Choroid plexus epithelial cell (primary cell): ENCODE results near the gene LDLR.
"Not testable (repeated sequence)": the region's sequence is repeated elsewhere in the genome, so short reads cannot be mapped to it uniquely, and the experiment has no call there.

Source experiments
- DNase-seq: peaks from one replicate; pipeline ENCODE4 v3.0.0-alpha.2; 2010; ENCODE audit warnings: low read depth
- H3K4me3 ChIP-seq: 2 replicates; pipeline ENCODE4 v1.5.1; 2011; ENCODE audit warnings: low read depth, mild to moderate bottlenecking, control low read depth, low read length, moderate library complexity
- TF ChIP-seq, protein P1 (sequence below): conservative IDR thresholded peaks from 2 replicates; pipeline ENCODE4 v1.5.1; 2011; ENCODE audit warnings: low read depth, mild to moderate bottlenecking, control low read depth, inconsistent platforms, low read length, moderate library complexity

The LDLR gene

DNA sequence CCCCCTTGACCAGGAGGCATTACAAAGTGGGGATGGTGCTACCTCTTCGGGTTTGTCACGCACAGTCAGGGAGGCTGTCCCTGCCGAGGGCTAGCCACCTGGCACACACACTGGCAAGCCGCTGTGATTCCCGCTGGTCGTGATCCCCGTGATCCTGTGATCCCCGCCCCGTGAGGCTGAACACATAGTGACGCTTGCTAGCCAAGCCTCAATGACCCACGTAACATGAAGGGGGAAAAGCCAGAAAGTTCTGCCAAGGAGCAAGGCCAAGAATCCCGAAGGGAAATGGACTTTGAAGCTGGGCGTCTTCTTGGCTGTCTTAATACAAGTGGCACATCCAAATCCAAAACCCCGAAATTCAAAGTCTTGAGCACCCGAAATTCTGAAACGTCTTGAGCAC, 13.7 kb downstream of the LDLR start:
- no peak for DNase-seq
- TF ChIP-seq, protein P1, sequence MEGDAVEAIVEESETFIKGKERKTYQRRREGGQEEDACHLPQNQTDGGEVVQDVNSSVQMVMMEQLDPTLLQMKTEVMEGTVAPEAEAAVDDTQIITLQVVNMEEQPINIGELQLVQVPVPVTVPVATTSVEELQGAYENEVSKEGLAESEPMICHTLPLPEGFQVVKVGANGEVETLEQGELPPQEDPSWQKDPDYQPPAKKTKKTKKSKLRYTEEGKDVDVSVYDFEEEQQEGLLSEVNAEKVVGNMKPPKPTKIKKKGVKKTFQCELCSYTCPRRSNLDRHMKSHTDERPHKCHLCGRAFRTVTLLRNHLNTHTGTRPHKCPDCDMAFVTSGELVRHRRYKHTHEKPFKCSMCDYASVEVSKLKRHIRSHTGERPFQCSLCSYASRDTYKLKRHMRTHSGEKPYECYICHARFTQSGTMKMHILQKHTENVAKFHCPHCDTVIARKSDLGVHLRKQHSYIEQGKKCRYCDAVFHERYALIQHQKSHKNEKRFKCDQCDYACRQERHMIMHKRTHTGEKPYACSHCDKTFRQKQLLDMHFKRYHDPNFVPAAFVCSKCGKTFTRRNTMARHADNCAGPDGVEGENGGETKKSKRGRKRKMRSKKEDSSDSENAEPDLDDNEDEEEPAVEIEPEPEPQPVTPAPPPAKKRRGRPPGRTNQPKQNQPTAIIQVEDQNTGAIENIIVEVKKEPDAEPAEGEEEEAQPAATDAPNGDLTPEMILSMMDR: no peak
- no peak overlapping the region for H3K4me3 ChIP-seq

- not testable (repeated sequence) for H3K4me3 ChIP-seq, DNase-seq
Measured at GRCh38 chr19:11103667-11104066, 14.4 kb downstream of the LDLR start.

- no peak for DNase-seq
- H3K4me3 ChIP-seq: no peak overlapping the region
- TF ChIP-seq, protein P1: no peak
Measured at GRCh38 chr19:11105014-11105636, 15.9 kb downstream of the LDLR start.

GRCh38 chr19:11106477-11106876, 17.2 kb downstream of the LDLR start:
- no peak for DNase-seq
- H3K4me3 ChIP-seq: no peak overlapping the region
- TF ChIP-seq, protein P1: no peak

DNA sequence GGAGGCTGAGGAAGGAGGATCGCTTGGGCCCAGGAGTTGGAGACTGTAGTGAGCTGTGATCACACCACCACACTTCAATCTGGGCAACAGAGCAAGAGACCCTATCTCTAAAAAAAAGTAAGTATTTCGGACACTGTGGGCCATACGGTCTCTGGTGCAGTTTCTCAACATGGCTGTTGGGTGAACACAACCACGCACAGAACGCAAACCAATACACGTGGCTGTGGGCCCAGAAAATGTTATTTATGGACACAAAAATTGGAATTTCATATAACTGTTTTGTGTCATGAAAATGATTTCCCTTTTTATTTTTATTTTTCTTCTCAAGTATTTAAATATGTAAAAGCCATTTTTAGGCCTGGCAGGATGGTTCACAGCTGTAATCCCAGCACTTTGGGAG, 19.5 kb downstream of the LDLR start:
- DNase-seq: no peak
- H3K4me3 ChIP-seq: no peak overlapping the region
- TF ChIP-seq, protein P1: no peak

GRCh38 chr19:11111117-11111770, 22.0 kb downstream of the LDLR start:
- H3K4me3 ChIP-seq: no peak overlapping the region
- TF ChIP-seq, protein P1: no peak
- no peak for DNase-seq

DNA sequence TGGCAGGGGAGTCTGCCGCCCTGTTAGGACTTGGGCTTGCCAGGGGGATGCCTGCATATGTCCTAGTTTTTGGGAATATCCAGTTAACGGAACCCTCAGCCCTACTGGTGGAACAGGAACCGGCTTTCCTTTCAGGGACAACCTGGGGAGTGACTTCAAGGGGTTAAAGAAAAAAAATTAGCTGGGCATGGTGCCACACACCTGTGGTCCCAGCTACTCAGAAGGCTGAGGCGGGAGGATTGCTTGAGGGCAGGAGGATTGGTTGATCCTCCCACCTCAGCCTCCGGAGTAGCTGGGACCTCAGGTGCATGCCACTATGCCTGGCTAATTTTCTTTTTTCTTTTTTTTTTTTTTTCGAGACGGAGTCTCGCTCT, 22.5 kb downstream of the LDLR start:
- no peak for DNase-seq
- TF ChIP-seq, protein P1: no peak
- H3K4me3 ChIP-seq: no peak overlapping the region
